ENCODE measurements around the gene ADPRHL1. TPM values are rescaled to one million over a fixed set of nuclear protein-coding genes. Genes with fewer than 3 reads are reported as not detected.

Gene ADPRHL1
- total RNA-seq, 1 donor, result 5.1 TPM

- no peaks in the 10 kb centered on the region for H3K27me3 ChIP-seq (ENCODE audit: insufficient read depth, low read length)
- no peak overlapping the region for H3K4me3 ChIP-seq (ENCODE audit: insufficient read depth, low read length)
- H3K27ac ChIP-seq (ENCODE audit: low read depth, low read length), result no peak overlapping the region
- peaks cover 4% of the 10 kb centered on the region for H3K4me1 ChIP-seq (ENCODE audit: insufficient read depth, low read length)
- DNase-seq (ENCODE audit: insufficient read length, low spot score, missing footprints), result no peak
- H2AFZ ChIP-seq (ENCODE audit: low read length), result no peak overlapping the region
- H3K79me2 ChIP-seq (ENCODE audit: insufficient read depth, low read length), result no peaks in the 10 kb centered on the region
- H4K20me1 ChIP-seq (ENCODE audit: insufficient read depth, low read length), result no peaks in the 10 kb centered on the region
- H3K9me3 ChIP-seq (ENCODE audit: low read depth, low read length), result no peaks in the 10 kb centered on the region
- H3K36me3 ChIP-seq (ENCODE audit: insufficient read depth, low read length), result no peaks in the 10 kb centered on the region
- no peak for TF ChIP-seq CTCF (IDR thresholded peaks at IDR 0.05; ENCODE audit: extremely low read depth, low read depth, low read length)
- no peak overlapping the region for H3K4me2 ChIP-seq (ENCODE audit: insufficient read depth, low read length)
These were observed 32.3 kb downstream of the ADPRHL1 start for GRCh38 chr13:113420833-113421600.

DNA sequence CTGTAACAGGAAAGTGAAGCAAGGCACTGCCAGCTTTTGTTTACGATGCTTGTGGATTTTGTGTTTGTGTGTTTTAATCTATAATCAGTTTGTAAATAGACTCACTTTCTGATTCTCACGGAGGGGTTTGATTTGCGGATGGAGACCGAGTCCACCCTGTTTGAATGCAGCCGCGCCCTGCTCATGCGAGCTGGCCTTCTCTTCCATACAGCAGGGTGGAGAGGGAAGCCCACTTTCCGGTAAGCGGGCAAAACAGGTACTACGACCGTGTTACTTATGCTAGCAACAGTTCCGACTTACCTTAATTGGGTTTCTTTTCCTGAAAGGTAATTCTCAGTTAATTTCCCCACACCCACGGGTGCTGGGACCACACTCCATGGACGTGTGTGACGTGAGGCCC, 33.1 kb downstream of the ADPRHL1 start:
- H3K9me3 ChIP-seq (ENCODE audit: low read depth, low read length), result no peaks in the 10 kb centered on the region
- H3K27me3 ChIP-seq (ENCODE audit: insufficient read depth, low read length), result no peaks in the 10 kb centered on the region
- no peaks in the 10 kb centered on the region for H4K20me1 ChIP-seq (ENCODE audit: insufficient read depth, low read length)
- TF ChIP-seq CTCF (IDR thresholded peaks at IDR 0.05; ENCODE audit: extremely low read depth, low read depth, low read length), result no peak
- H3K36me3 ChIP-seq (ENCODE audit: insufficient read depth, low read length), result no peaks in the 10 kb centered on the region
- H3K4me2 ChIP-seq (ENCODE audit: insufficient read depth, low read length), result no peak overlapping the region
- H3K79me2 ChIP-seq (ENCODE audit: insufficient read depth, low read length), result no peaks in the 10 kb centered on the region
- no peak for DNase-seq (ENCODE audit: insufficient read length, low spot score, missing footprints)
- H3K4me1 ChIP-seq (ENCODE audit: insufficient read depth, low read length), result peaks cover 4% of the 10 kb centered on the region
- H2AFZ ChIP-seq (ENCODE audit: low read length), result no peak overlapping the region
- H3K27ac ChIP-seq (ENCODE audit: low read depth, low read length), result no peak overlapping the region
- no peak overlapping the region for H3K4me3 ChIP-seq (ENCODE audit: insufficient read depth, low read length)

- H3K4me2 ChIP-seq (ENCODE audit: insufficient read depth, low read length), result no peak overlapping the region
These were observed 33.6 kb downstream of the ADPRHL1 start for GRCh38 chr13:113419531-113420193.

More at GRCh38 chr13:113419531-113420193, 33.6 kb downstream of the ADPRHL1 start:
- Histone ChIP-seq H2AFZ (ENCODE audit: low read length) (no peak overlapping the region), H3K4me1 (ENCODE audit: insufficient read depth, low read length) (peaks cover 4% of the 10 kb centered on the region), H3K27me3 (ENCODE audit: insufficient read depth, low read length) (no peaks in the 10 kb centered on the region), H3K9me3 (ENCODE audit: low read depth, low read length) (no peaks in the 10 kb centered on the region), H3K79me2 (ENCODE audit: insufficient read depth, low read length) (no peaks in the 10 kb centered on the region), H3K4me3 (ENCODE audit: insufficient read depth, low read length) (no peak overlapping the region), H4K20me1 (ENCODE audit: insufficient read depth, low read length) (no peaks in the 10 kb centered on the region), H3K36me3 (ENCODE audit: insufficient read depth, low read length) (no peaks in the 10 kb centered on the region), H3K27ac (ENCODE audit: low read depth, low read length) (no peak overlapping the region)
- DNase-seq (ENCODE audit: insufficient read length, low spot score, missing footprints), result no peak
- no peak for TF ChIP-seq CTCF (IDR thresholded peaks at IDR 0.05; ENCODE audit: extremely low read depth, low read depth, low read length)

Measured in osteoblast (primary cell).